ENCODE results near the gene RGS9.

- no peak for TF ChIP-seq CTCF (conservative IDR thresholded peaks at IDR 0.05 in 1 of 2, IDR thresholded peaks at IDR 0.05 in 1 of 2; ENCODE audit: extremely low read depth in 1 of 2, insufficient read depth in 1 of 2, low read depth in 1 of 2, low read length in 2 of 2)
- no peak for TF ChIP-seq EZH2 (IDR thresholded peaks at IDR 0.05; ENCODE audit: borderline replicate concordance, low read length)
Observed at GRCh38 chr17:65197201-65197600, 60.0 kb downstream of the RGS9 start.
